HG03354 (cell line): ENCODE measurements around the gene RGS6.
"Not testable (repeated sequence)": the region's sequence is repeated elsewhere in the genome, so short reads cannot be mapped to it uniquely, and the experiment has no call there.

Experiments used
- ATAC-seq: cut with Tn5 transposase; IDR thresholded peaks from one replicate; pipeline ENCODE4 v1.9.1; 2021; ENCODE audit warnings: mild to moderate bottlenecking; ENCODE audit not compliant: unreplicated experiment, poor library complexity, severe bottlenecking

RGS6 gene

DNA sequence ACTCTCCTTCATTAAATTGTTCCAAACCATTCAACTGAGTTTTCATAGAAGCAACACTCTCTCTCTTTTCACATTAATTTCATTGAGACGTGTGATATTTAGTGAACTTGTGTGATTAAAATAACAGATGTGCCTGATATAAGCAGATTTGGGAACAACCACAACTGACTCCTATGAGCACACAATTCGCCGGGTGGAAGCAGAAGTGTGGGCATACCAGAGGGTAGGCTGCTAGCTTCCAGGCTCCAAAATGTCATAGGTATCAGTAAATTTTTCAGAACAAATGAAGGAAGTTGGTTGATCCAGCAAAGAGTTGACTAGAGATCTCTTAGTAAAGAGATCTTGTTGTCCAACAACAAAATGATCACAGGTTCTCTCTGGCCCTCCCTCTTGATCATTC lies 532.0 kb downstream of the RGS6 start:
- no peak for ATAC-seq

DNA sequence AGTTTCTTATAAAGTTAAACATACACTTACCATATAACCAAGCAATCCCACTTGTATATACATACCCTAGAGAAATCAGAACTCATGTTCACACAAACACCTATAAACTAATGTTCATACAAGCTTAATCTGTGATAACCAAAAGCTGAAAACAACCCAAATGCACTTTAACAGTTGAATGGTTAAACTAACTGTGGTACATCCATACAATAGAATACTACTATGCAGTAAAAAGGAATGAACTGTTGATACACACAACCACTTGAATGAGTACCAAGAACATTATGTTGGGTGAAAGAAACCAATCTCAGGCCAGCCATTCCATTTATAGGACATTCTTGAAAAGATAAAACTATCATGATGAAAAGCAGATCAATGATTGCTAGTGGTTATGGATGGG lies 534.1 kb downstream of the RGS6 start:
- no peak for ATAC-seq

DNA sequence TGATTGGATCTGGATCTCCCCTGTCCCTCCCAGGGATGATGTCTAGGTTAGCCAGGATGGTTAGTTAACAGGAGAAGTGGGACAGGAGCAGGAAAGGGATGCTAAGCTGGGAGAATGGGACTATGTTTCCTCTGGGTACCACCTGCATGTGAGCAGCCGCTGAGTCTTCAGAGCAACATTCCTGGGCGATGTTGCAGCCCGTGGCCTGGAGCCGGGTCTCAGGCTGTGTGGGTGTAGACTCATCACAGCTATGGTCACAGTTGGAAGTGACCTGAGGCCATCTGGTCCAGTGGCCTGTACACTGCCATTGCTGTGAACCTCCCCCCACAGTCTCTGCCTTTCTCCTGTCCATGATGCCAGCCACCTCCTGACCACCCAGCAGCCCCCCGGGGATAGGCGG lies 539.1 kb downstream of the RGS6 start:
- no peak for ATAC-seq

DNA sequence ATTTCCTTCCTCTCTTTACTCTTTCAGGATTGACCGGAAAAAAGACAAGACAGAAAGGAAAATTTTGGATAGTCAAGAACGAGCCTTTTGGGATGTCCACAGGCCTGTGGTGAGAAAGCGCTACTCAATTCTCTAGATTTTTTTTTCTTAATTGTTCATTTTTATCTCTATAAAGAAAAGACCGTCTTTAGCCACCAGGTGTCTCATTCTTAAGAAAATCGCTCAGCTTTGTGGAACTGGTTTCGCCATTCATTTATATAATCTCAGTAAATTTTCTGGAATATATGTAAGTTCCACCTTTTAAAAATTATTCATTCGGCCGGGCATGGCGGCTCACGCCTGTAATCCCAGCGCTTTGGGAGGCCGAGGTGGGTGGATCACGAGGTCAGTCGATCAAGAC lies 540.6 kb downstream of the RGS6 start:
- no peak for ATAC-seq

DNA sequence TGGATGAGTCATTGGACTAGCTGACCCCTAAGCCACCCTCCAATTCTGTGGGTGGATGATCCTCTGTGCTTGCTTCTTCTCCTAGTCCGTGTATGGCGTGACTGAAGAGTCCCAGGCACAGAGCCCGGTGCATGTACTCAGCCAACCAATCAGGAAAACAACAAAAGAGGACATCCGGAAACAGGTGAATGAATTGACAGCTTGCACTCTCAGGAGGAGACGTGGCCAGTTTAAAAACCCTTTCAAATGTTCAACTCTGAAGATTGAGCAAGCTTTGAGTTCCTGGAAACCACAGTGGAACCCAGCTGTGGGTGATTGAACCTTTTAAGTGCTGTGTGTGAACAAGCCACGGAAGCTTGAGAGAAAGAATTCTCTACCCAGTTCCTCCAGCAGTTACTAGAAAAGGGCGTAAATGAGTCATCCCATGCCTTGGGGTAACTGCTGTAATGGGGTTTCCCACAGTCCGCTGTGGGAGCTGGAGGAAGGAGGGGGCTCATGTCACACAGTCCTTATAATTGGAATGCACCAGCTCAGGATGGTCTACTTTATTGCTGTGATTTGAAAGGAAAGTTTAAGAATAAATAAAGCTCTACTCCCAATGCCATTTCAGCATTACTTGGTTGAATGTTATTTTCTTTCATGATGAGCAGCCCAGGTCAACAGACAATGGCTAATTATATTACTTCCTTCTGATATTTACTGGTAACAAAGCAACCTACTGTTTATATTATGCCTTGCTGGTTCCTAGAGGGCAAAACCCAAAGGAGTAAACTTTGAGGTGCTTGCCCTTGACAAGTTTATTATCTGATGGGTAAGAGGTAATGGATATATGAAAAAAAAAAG lies 544.6 kb downstream of the RGS6 start:
- peak; percentile 89 for ATAC-seq

DNA sequence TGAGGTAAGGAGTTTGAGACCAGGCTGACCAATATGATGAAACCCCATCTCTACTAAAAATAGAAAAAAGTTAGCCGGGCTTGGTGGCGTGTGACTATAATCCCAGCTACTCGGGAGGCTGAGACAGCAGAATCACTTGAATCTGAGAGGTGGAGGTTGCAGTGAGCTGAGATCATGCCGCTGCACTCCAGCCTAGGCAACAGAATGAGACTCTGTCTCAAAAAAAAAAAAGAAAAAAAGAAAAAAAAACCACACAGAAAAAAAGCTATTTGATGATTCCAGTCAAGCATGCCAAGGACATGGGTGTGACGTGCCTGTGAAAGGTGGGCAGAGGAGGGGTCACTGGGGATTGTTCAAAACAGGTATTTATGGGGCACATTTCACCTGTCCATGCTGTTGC lies 545.3 kb downstream of the RGS6 start:
- not testable (repeated sequence) for ATAC-seq

DNA sequence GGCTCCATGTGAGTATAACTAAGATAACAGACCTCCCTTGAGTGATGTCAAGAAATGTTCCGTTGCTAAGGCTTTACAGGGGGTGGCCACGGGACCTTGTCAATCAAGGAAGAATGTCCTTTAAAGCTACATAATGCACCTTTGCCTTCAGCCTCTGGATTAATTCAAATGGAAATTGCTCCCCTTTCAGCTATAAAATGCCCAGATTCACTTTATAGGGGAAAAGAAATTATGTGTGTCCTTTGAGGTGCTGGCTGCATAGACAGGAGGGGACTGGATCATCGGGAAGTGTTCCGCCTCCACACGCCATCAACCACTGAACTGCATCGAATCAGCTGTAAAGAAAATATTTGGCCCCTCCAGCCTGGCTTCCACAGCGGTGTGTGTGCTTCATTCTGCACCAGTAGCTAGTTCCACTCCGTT lies 546.3 kb downstream of the RGS6 start:
- no peak for ATAC-seq

DNA sequence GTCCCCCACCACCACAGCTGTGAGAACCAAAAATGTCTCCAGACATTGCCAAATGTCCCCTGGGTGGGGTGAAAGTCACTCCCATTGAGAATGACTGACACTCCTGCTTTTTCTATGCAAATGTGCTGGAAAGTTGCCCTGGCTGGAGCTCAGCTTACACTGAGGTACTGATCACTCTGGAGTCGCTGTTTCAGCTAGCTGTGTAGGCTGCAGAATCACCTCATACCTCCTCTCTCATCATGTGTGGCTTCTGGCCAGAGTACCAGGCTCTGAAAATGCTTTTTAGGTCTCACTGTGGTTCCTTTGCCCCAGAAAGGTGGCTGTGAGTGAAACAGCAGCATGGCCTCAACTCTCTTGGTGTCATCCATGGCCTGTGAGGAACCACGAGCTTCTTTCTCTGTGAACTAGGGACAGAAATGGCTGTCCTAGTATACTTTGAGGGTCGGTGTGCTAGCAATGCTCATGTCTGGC lies 547.3 kb downstream of the RGS6 start:
- ATAC-seq = no peak

DNA sequence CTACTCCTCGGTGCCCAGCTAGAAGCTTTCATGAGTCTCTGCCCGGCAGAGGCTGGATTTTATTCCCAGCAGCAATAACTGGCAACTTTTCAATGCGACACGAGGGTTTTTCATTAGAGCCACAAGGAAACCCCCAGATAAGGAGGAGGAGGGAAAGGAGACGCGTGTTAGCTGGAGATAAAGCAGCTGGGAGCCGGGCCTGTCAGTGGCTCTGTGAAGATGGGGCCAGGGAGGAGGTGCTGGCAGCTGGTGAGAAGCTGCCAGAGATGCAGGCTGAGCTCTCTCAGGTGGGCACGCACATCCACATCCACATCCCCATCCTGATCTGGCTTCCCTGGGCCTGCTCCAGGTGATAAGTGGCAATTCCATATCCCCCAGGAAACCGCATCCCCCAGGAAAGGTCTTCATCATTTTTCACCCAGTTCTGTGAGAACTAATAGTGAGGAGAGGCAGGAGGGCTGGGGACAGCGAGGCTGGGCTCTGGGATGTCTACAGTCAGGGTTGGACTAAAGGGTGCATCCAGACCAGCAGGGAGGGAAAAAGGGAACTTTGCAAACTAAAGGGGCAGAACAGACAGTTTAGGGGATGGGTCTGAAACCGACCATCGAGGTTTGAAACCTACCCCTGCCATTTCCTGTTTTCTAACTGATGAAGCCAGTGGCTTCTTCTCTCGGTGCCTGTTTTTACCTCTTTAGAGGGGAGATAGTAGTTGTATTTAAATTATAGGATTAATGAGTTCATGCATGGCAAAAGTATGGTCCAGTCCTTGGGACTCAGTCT lies 548.4 kb downstream of the RGS6 start:
- no peak for ATAC-seq

DNA sequence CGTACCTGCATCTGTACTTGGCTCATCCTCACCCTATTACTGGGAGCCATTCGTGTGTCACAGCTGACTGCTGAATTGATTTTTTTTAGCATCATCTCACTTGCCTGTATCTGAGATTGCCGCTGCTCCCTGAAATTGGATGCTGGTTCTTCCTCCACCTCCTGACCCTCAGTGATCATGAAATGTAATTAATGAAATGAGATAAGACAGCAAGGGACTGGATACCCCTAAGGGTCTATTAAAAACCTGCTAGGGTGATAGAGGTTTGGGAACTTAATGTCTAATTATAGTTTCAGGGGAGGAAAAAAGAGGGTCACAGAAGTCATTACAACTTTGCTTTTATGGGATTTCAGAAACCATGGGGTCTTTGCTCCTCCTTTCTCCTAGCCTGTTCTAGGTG lies 551.1 kb downstream of the RGS6 start:
- ATAC-seq = no peak

DNA sequence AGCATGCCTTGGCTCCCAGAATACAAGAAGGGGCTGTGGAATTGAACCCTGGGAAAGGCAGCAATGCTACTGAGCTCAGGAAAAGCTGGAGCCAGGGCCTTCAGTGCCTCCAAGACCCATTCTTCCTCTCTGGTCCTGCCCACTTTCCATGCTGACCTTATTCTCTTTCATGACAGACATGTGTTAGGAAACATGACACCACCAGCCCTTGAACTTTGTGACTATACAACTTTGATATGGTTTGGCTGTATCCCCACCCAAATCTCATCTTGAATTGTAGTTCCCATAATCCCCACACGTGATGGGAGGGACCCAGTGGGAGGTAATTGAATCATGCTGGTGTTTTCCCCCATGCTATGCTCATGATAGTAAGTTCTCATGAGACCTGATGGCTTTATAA lies 553.5 kb downstream of the RGS6 start:
- no peak for ATAC-seq

DNA sequence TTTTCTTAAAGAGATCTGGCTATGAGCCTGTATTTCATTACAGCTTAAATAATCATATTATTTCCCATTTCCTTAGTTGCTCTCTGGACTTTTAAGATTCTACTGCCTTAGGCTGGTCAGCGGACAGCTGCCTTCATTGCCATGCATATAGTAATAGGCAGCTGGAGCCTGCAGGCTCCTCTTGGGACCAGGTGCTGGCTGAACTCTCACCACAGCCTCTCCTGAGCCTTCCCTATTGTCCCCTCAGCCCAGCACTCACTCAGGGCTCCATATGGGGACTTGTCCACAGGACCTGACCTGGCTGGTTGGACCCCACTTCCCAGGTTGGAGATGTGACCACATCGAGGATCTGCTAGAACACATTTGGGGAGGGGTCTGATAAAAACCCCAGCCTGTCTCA lies 556.3 kb downstream of the RGS6 start:
- no peak for ATAC-seq

DNA sequence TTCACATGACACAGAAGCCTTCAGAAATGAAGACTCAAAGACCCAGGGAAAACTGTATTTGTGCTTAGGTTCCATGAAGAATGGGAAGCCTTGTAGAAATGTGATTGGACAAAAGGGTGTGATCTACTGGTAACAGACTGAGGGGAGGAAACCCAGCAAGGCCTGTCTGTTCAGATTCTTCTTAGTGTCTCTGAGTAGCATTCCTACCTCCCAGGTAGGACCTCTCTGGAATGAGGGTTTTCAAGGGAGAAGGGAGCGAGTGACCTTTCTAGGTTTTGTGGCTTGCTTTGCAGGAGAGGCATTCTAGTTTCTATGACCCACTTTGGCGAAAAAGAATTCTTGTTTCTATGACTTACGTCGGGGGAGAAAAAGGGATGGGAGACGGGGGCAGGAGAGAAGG lies 560.0 kb downstream of the RGS6 start:
- no peak for ATAC-seq

DNA sequence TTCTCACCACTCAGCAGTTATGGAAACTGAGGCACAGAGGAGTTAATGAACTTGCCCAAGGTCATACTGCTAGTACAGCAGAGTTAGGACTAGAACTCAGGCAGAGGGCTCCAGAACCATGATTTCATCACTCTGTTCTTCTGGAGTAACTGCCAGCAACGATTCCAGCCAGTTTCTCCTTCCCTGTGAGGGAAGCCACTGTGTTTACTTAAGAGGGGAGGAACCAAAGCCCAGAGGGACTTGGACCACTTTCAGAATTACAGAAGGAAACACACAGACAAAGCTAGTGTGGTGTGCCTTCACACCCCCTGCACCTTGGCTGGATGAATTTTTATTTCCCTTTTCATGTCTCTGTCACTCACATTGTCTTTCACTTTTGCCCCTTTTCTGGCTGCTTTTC lies 563.4 kb downstream of the RGS6 start:
- ATAC-seq = no peak

DNA sequence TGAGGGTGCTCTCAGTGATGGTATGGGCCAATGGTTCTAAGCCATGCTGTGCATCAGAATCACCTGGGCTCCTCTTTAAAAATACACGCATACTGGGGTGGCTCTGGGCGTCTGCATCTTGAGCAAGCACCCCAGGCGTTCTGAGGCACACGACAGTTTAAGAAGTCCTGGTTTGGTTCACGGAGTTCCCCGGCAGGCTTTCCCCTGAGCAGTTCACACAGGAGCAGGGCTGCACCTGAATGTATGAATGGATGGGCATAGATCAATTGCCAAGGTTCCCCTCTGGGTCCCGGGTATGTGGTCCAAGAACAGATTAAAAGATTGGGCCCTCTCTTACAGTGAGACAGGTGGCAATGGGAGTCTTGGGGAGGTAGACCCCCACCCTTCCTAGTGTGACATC lies 566.4 kb downstream of the RGS6 start:
- no peak for ATAC-seq

DNA sequence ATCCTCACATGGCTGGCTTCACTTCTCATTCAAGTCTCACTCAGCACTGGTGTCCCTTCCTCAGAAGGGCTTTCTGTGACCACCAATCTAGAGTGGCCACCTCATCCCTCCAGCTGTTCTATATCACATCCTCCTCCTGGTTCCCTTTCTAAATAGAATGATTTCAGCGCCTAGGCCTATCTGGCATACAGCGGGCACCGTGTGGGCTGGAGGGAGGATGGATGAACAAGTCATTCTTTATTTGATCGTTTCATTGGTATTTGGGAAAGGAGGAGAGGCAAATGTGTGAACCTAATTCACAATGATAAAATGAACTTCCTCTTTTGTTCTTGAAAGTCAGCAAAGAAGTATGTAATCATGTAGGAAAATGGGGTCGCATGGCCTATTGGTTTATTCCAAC lies 567.5 kb downstream of the RGS6 start:
- no peak for ATAC-seq

DNA sequence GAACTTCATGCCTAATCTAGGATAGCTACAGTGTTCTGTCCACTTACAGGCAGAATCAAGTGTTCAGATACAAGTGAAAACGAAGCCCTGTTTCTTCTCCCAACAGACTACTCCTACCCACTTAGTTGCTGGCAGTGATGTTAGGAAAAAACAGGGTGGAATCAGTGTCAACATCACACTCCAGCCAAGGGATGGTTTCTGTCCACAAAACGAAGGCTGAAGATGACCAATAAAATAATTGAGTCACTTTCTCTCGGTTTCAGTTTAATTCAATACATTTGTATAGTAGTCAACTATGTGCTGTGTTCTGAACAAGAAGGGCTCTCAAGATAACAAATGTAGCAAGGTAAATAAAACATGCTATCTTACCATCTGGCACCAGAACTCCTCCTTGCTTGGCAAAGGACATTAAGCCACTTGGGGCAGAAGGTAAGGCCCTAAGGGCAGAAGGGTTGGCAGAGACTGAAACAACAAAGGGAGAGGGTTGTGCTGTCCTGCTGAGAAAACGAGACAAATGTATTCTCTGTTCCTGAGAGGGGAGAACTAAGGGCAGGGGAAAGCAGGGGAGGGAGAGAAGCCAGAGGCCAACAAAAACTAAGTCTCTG lies 568.1 kb downstream of the RGS6 start:
- ATAC-seq = no peak

DNA sequence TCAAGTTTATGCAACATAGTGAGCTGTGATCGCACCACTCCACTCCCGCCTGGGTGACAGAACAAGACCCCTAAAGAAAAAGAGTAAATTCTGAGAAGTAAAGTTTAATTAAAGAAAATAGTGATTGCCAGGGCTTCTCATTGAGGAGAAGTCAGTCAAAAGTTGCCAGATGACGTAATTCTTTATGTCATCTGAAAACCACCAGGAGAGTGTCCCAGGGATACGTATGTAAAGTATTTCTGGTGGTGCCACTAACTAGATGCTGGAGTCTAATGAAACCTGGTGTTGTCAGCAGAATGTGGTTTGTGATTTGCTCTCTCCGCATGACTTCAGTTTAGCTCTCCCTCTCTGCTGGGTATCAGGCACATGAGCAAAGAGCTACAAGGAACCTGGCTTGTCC lies 569.2 kb downstream of the RGS6 start:
- no peak for ATAC-seq

DNA sequence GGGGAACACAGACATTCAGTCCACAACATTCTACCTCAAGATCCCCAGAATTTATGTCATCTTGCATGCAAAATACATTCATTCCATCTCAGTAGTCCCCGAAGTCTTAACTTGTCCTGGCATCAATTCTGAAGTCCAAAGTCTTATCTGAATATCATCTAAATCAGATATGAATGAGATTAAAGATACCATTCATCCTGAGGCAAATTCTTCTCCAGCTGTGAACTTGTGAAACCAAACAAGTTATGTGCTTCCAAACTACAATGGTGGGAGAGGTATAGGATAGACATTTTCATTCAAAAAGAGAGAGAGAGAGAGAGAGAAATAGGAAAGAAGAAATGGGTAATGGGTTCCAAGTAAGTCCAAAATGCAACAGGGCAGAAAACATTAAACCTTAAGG lies 571.0 kb downstream of the RGS6 start:
- no peak for ATAC-seq

DNA sequence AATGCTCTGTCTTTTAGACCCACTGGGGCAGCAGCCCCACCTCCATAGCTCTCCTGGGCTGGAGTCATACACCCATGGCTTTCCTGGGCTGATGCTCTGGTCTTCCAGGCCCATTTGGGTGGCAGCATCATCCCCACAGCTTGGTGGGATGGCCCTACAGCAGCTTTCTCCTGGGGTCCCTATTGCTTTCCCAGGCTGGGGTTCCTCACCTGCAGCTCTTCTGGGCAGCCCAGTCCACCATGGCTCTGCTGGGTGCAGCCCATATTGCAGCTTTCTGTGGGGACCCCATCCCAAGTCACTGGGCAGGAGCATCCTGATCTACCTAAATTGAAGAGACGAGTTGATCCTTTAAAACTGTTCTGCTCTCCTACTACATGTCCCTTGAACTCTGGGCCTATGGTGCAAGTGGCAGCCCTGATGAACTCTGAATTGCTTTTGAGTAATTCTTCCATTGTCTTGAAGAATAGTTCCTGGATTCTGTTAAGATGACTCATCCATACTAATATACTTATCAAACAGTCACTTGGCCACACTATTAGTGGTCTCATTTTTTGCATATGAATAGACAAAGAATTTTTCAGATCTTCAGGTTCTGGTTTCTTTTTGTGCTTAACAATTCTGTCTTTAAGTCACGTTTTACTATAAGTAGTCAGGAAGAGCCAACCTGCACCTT lies 571.6 kb downstream of the RGS6 start:
- ATAC-seq = no peak
